Measurements from ENCODE around the gene CAV2. TPM values are rescaled to one million over a fixed set of nuclear protein-coding genes. Genes with fewer than 3 reads are reported as not detected.

Gene CAV2
- total and polyA plus RNA-seq, 12 donors, result 56.3 to 277 (median 224) TPM

GRCh38 chr7:116500078-116500853 lies 728 bp downstream of the CAV2 start:
- intact Hi-C loops (cut with DNase I), result loop anchor here in 4 of 10 donors (2.0 to 5.0 kb wide), 5 partner anchors 25 to 148 kb away; partner anchors contain the start of gene CAV1 (in 4 of the 4)
- WGBS, 2 donors, result 2% methylated on average over 36 of the region's 36 CpGs
- Histone ChIP-seq H3K4me3 (peak overlapping the region; percentile 66 to 96 (median 84)), H3K27me3 (peaks cover 0 to 32% (median 0%) of the 10 kb centered on the region in 7 donors), H3K36me3 (peaks cover 0 to 13% (median 0%) of the 10 kb centered on the region in 9 donors), H3K9me3 (peaks cover 0 to 6% (median 0%) of the 10 kb centered on the region in 11 donors), H3K27ac (peak overlapping the region; percentile 92 to 100 (median 99)), H3K4me1 (peaks cover 0 to 57% (median 33%) of the 10 kb centered on the region in 9 donors)
- peak; percentile 24 to 67 (median 57) for ATAC-seq
- TF ChIP-seq, protein P1, sequence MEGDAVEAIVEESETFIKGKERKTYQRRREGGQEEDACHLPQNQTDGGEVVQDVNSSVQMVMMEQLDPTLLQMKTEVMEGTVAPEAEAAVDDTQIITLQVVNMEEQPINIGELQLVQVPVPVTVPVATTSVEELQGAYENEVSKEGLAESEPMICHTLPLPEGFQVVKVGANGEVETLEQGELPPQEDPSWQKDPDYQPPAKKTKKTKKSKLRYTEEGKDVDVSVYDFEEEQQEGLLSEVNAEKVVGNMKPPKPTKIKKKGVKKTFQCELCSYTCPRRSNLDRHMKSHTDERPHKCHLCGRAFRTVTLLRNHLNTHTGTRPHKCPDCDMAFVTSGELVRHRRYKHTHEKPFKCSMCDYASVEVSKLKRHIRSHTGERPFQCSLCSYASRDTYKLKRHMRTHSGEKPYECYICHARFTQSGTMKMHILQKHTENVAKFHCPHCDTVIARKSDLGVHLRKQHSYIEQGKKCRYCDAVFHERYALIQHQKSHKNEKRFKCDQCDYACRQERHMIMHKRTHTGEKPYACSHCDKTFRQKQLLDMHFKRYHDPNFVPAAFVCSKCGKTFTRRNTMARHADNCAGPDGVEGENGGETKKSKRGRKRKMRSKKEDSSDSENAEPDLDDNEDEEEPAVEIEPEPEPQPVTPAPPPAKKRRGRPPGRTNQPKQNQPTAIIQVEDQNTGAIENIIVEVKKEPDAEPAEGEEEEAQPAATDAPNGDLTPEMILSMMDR (IDR thresholded peaks at IDR 0.05), result no peak
- DNase-seq, result peak; percentile 42 to 49

DNA sequence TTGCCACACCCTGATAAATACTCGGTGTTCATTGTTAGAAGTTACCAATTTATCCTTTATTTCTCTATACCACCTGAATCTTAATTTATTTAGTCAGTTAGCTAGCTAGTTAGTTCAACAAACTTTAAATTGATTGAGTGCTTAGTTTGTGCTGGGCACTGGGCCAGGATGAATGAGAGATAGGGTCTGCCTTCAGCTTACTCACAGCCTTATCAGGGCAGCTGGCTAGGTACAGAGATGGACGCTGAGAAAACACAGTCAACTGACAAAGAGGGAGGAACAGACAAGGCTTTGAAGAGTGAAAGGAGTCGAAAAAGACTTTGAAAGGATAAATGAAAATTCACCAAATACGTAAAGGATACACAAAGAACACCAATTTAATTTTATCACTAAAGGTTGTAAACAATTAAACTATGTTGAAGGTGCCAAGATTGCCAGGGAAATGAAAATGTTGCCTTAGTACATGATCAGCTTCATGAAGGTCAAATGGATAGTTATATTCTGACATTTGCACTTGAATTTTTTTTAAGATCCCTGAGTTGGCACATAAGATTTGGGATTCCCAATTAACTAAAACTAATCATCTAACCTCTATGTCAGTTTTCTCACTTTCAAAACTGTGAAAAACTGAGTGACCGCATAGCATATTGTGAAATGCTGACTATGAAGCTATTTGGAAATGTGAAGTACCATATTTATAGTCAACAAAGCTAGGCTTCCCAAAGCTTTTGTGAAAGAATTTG lies 2.1 kb downstream of the CAV2 start:
- Histone ChIP-seq H3K36me3 (peaks cover 0 to 26% (median 10%) of the 10 kb centered on the region in 9 donors), H3K9me3 (peaks cover 0 to 6% (median 0%) of the 10 kb centered on the region in 11 donors), H3K4me1 (peaks cover 0 to 67% (median 44%) of the 10 kb centered on the region in 9 donors), H3K27me3 (peaks cover 0 to 32% (median 0%) of the 10 kb centered on the region in 7 donors), H3K4me3 (peak overlapping the region; percentile 66 to 96 (median 84)), H3K27ac (peak overlapping the region; percentile 92 to 100 (median 99))
- intact Hi-C loops (cut with DNase I), result loop anchor here in 4 of 10 donors (2.0 to 5.0 kb wide), 5 partner anchors 23 to 149 kb away; partner anchors contain the start of gene CAV1 (in 4 of the 4)
- TF ChIP-seq, protein P1 (IDR thresholded peaks at IDR 0.05), result no peak
- ATAC-seq, result peak in 5 of 8 donors; percentile 21 to 60 (median 38)
- peak in 1 of 2 donors; percentile 45 for DNase-seq
- 31 to 39% methylated on average over 5 of the region's 5 CpGs for WGBS, 2 donors

DNA sequence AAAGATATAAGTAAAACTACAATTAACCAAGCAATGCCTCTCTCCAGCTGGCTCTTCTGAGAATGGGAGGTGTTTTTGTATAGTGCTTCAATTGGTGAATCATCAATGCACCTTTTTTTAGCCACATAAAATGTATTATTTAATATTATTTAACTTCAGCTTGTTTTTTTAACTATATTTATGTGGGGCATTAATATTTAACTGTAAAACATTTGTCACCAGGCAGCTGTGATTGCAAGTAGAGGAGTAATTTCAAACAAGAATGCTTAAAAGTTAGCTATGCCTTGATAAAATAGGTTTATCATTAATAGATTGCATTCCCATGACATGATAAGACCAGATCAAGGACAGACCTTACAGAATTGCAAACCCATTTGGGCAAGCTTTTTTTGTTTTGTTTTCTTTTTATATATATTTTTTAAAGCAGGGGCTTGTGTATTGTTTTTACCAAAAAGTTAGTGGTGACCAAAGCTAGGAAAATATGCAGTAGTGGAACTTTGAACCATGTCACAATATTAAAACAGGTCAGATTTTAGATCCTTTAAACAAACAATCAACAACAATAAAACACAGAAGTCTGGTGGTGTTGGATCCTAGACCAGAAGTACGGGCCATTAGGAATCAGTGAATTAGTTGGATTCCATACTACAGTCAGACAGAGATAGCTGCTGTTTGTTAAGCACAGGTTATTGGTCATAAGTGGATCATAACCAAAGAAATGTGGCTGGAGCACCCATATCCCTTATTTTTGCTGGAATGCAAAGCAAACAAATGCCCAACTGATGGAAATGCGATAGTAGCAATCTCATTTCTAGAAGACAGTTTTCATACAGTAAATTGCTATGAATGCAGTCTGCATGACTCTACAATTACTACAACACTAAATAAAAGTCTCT lies 2.9 kb downstream of the CAV2 start:
- Histone ChIP-seq H3K27ac (peak overlapping the region; percentile 92 to 100 (median 99)), H3K36me3 (peaks cover 0 to 34% (median 19%) of the 10 kb centered on the region in 9 donors), H3K4me1 (peaks cover 0 to 73% (median 50%) of the 10 kb centered on the region in 9 donors), H3K27me3 (peaks cover 0 to 32% (median 0%) of the 10 kb centered on the region in 7 donors), H3K4me3 (peak overlapping the region in 9 of 10 donors; percentile 66 to 96 (median 89)), H3K9me3 (no peaks in the 10 kb centered on the region)
- DNase-seq, result no peak
- intact Hi-C loops (cut with DNase I), result loop anchor here in 3 of 10 donors (5.0 kb wide), 3 partner anchors 55 to 150 kb away; no protein-coding TSS in a partner anchor
- WGBS, 2 donors, result 60 to 65% methylated on average over 2 of the region's 2 CpGs
- TF ChIP-seq, protein P1 (IDR thresholded peaks at IDR 0.05), result no peak
- no peak for ATAC-seq

All from heart right ventricle (tissue), 16 donors.